HepG2 (cell line): ENCODE data around the gene EEF1AKMT1. TPM values are rescaled to one million over a fixed set of nuclear protein-coding genes. Genes with fewer than 3 reads are reported as not detected.
A peak's percentile ranks its signal among the peaks of the same experiment; 100 is the strongest.

Source experiments
- ATAC-seq: fragments of 200-7000 bp; cut with Tn5 transposase; 3 replicates; pipeline ENCODE4 v1.9.1; 2020; ENCODE audit warnings: mild to moderate bottlenecking, moderate library complexity
- BruUV-seq: library from RNA; stranded (reverse); fragments of 400-500 nt; replicated peaks from 2 replicates; lab custom pipeline; 2021; lab: Mats Ljungman, UMichigan
- CTCF ChIA-PET: fragments of 300-600 bp; formaldehyde crosslinking; extraction: SDS; loops from one replicate; lab custom pipeline; 2021; ENCODE audit warnings: low total read pairs, inconsistent platforms, low intra/inter-chr PET ratio; lab: Yijun Ruan, JAX
- POLR2A ChIA-PET: fragments of 350-600 bp; sonication (Branson Sonifier 250); formaldehyde crosslinking; loops from one replicate; lab custom pipeline; 2020; ENCODE audit warnings: antibody characterized with exemption, inconsistent platforms; lab: Yijun Ruan, JAX
- DNase-seq: peaks from one replicate; pipeline ENCODE4 v3.0.0-alpha.2; 2015; ENCODE audit warnings: low spot score
- FAIRE-seq: peaks from 3 replicates; lab custom pipeline; 2011; peaks lifted over from hg19 to GRCh38; lab: Jason Lieb, UNC
- H2AFZ ChIP-seq: one replicate; pipeline ENCODE4 v1.6.1; 2011; ENCODE audit warnings: low read length, inconsistent platforms
- H3K27ac ChIP-seq: fragments of 300-600 bp; 3 replicates; pipeline ENCODE4 v1.8.0; 2011; ENCODE audit warnings: mixed run types, mild to moderate bottlenecking, mixed read lengths, low read length, inconsistent platforms; ENCODE audit not compliant: insufficient read depth; ENCODE audit errors: extremely low read length
- H3K27me3 ChIP-seq, 2 experiments: fragments of 200-600 bp in 1 of 2; 2 replicates in 1 of 2; 3 replicates in 1 of 2; pipeline versions ENCODE4 v1.6.0 to v1.8.0; 2011; ENCODE audit warnings: low read length in 2 of 2, mild to moderate bottlenecking in 2 of 2, moderate library complexity in 2 of 2, inconsistent platforms in 1 of 2; ENCODE audit not compliant: insufficient read depth in 2 of 2, control insufficient read depth in 1 of 2
- H3K36me3 ChIP-seq, 2 experiments: fragments of 200-600 bp in 1 of 2; replicated peaks in 1 of 2; 2 replicates in 1 of 2; 3 replicates in 1 of 2; pipeline versions ENCODE4 v1.5.1 to v1.8.0; 2011; ENCODE audit warnings: low read length in 2 of 2, inconsistent platforms in 1 of 2; ENCODE audit not compliant: insufficient read depth in 2 of 2, control insufficient read depth in 1 of 2
- H3K4me1 ChIP-seq: 2 replicates; pipeline ENCODE4 v1.5.1; 2012; ENCODE audit warnings: low read length, inconsistent platforms; ENCODE audit not compliant: insufficient read depth
- H3K4me2 ChIP-seq: 2 replicates; pipeline ENCODE4 v1.6.0; 2011; ENCODE audit warnings: low read depth, low read length, inconsistent platforms
- H3K4me3 ChIP-seq, 3 experiments: fragments of 200-600 bp in 1 of 3; sonication (generic), shearing (Covaris generic) in 1 of 3; replicated peaks in 1 of 3; 2 replicates each; pipeline ENCODE4 v1.5.1; 2011 to 2016; ENCODE audit warnings: low read length in 3 of 3, inconsistent platforms in 2 of 3, low read depth in 2 of 3, mild to moderate bottlenecking in 2 of 3, control low read depth in 1 of 3, mixed read lengths in 1 of 3; ENCODE audit not compliant: insufficient read depth in 1 of 3
- H3K79me2 ChIP-seq: one replicate; pipeline ENCODE4 v1.6.1; 2011; ENCODE audit warnings: low read length, inconsistent platforms; ENCODE audit not compliant: insufficient read depth
- H3K9ac ChIP-seq: 2 replicates; pipeline ENCODE4 v1.6.0; 2011; ENCODE audit warnings: mild to moderate bottlenecking, low read depth, low read length, inconsistent platforms; ENCODE audit not compliant: insufficient read depth
- H3K9me3 ChIP-seq: 2 replicates; pipeline ENCODE4 v1.5.1; 2012; ENCODE audit warnings: mild to moderate bottlenecking, low read length
- H4K20me1 ChIP-seq: 2 replicates; pipeline ENCODE4 v1.6.0; 2011; ENCODE audit warnings: inconsistent platforms, mild to moderate bottlenecking, low read length, moderate library complexity; ENCODE audit not compliant: insufficient read depth
- E2F2 ChIP-seq: sonication (generic); formaldehyde crosslinking; IDR thresholded peaks from 2 replicates; pipeline ENCODE4 v1.4.0; 2020; ENCODE audit warnings: missing genetic modification reagents, borderline replicate concordance
- EED ChIP-seq: sonication (generic); formaldehyde crosslinking; IDR thresholded peaks from 2 replicates; pipeline ENCODE4 v1.5.0; 2020; ENCODE audit warnings: mild to moderate bottlenecking, missing genetic modification reagents
- EZH2 ChIP-seq: conservative IDR thresholded peaks from 2 replicates; pipeline ENCODE4 v1.6.1; 2012; ENCODE audit warnings: mild to moderate bottlenecking, low read depth, low read length, moderate library complexity
- HOXD1 ChIP-seq: sonication (generic); formaldehyde crosslinking; IDR thresholded peaks from 2 replicates; pipeline ENCODE4 v1.5.0; 2020; ENCODE audit warnings: missing genetic modification reagents
- IKZF4 ChIP-seq: sonication (generic); formaldehyde crosslinking; IDR thresholded peaks from 2 replicates; pipeline ENCODE4 v1.5.1; 2020; ENCODE audit warnings: borderline replicate concordance, mild to moderate bottlenecking, low read depth, missing genetic modification reagents; ENCODE audit errors: not compliant biosample characterization
- NRL ChIP-seq: sonication (generic); formaldehyde crosslinking; IDR thresholded peaks from 2 replicates; pipeline ENCODE4 v1.5.0; 2020; ENCODE audit warnings: missing genetic modification reagents, mild to moderate bottlenecking, moderate library complexity, borderline replicate concordance
- SAP130 ChIP-seq: IDR thresholded peaks from 2 replicates; pipeline ENCODE4 v1.6.1; 2016; ENCODE audit warnings: low read depth
- SRSF1 ChIP-seq: fragments of 200-400 bp; formaldehyde crosslinking; optimal IDR thresholded peaks from 2 replicates; pipeline ENCODE3; 2017; ENCODE audit warnings: mild to moderate bottlenecking, low read depth, low read length, moderate library complexity
- THRA ChIP-seq: sonication (generic); formaldehyde crosslinking; IDR thresholded peaks from 2 replicates; pipeline ENCODE4 v1.4.0; 2020; ENCODE audit warnings: missing genetic modification reagents, borderline replicate concordance
- ZNF230 ChIP-seq: sonication (generic); formaldehyde crosslinking; IDR thresholded peaks from 2 replicates; pipeline ENCODE4 v1.4.0; 2020; ENCODE audit warnings: mild to moderate bottlenecking, missing genetic modification reagents
- ZNF496 ChIP-seq: sonication (generic); formaldehyde crosslinking; IDR thresholded peaks from 2 replicates; pipeline ENCODE4 v1.8.1; 2023; ENCODE audit warnings: mild to moderate bottlenecking, moderate library complexity, missing genetic modification reagents; ENCODE audit not compliant: insufficient replicate concordance
- ZNF512 ChIP-seq: sonication (generic); formaldehyde crosslinking; IDR thresholded peaks from 2 replicates; pipeline ENCODE4 v1.4.0; 2020; ENCODE audit warnings: mild to moderate bottlenecking, missing genetic modification reagents
- ZNF678 ChIP-seq: sonication (generic); formaldehyde crosslinking; IDR thresholded peaks from 2 replicates; pipeline ENCODE4 v1.4.0; 2020; ENCODE audit warnings: mild to moderate bottlenecking, missing genetic modification reagents
- WGBS: methylation state at CpG from one replicate; pipeline ENCODE4 v1.1.6; 2017; ENCODE audit warnings: low lambda C conversion rate; 5-methylcytosine and 5-hydroxymethylcytosine counted together
- in situ Hi-C: cut with HindIII; loops from 2 replicates; pipeline ENCODE4 v1.10.0; 2017; ENCODE audit warnings: low pct_unique_long_range_greater_than_20kb; ENCODE audit not compliant: extremely low pct_ligation_motif_present
- intact Hi-C: fragments of 100-400 bp; cut with micrococcal nuclease; formaldehyde crosslinking; loops from one replicate; pipeline ENCODE4 v1.10.0; 2022; ENCODE audit not compliant: unreplicated experiment
- polyA plus RNA-seq, 8 experiments: library from polyadenylated mRNA; depleted of rRNA in 3 of 8; stranded (reverse) in 7 of 8; unstranded in 1 of 8; fragments of >200 nt; fragmentation: Illumina TruSeq in 4 of 8; extraction: Trizol in 4 of 8; gene quantifications; 2 replicates each; pipeline versions ENCODE4 v1.2.1 to v1.2.3, GENCODE V29; 2011 to 2016; ENCODE audit warnings: low read depth in 4 of 8, missing spikeins in 1 of 8, mixed read lengths in 1 of 8; ENCODE audit not compliant: insufficient read depth in 1 of 8
- total RNA-seq, 5 experiments: library from RNA; depleted of rRNA; stranded (reverse); fragments of >200 nt; fragmentation: Illumina TruSeq; extraction: Trizol; gene quantifications; 2 replicates each; pipeline ENCODE4 v1.2.3, GENCODE V29; 2016; ENCODE audit warnings: low read depth in 1 of 5

Gene EEF1AKMT1
- total and polyA plus RNA-seq, 2 of the 13 experiments (the other 11 are each of a cell fraction or from before 2014, with no cell fraction given), result 6.0 to 16.1 TPM

- Histone ChIP-seq H3K27ac (no peak overlapping the region), H3K36me3 (no peaks in the 10 kb centered on the region), H3K4me3 (peak overlapping the region; percentile 7 to 61 (median 49)), H4K20me1 (no peaks in the 10 kb centered on the region), H3K4me2 (peak overlapping the region; percentile 91), H3K4me1 (peaks cover 57% of the 10 kb centered on the region), H3K9me3 (no peaks in the 10 kb centered on the region), H2AFZ (no peak overlapping the region), H3K9ac (no peak overlapping the region), H3K27me3 (no peaks in the 10 kb centered on the region; a peak in 1 of 5 replicates), H3K79me2 (no peaks in the 10 kb centered on the region)
- CTCF ChIA-PET, result interaction anchor here (1.6 to 2.7 kb wide), 3 partner anchors 116 to 217 kb away, joined by 7 to 21 read pairs (median 8); no protein-coding TSS in a partner anchor
- POLR2A ChIA-PET, result no interaction called here
- ATAC-seq, result no peak
- intact Hi-C loops, result loop anchor here (2.0 kb wide), 2 partner anchors 116 to 212 kb away; no protein-coding TSS in a partner anchor
- in situ Hi-C loops, result no loop called here
- no TSS peak for BruUV-seq
- DNase-seq, result no peak
- TF ChIP-seq E2F2 (CRISPR knock-in tag) (no peak), ZNF678 (CRISPR knock-in tag) (0 out of 2 replicates have a peak, but pooled peaks have one; percentile 25), HOXD1 (CRISPR knock-in tag) (no peak), NRL (CRISPR knock-in tag) (no peak), EZH2 (no peak), EED (CRISPR knock-in tag) (no peak), ZNF496 (CRISPR knock-in tag) (no peak), SRSF1 (peak; percentile 8), IKZF4 (CRISPR knock-in tag) (peak; percentile 6), ZNF230 (CRISPR knock-in tag) (no peak), SAP130 (0 out of 2 replicates have a peak, but pooled peaks have one; percentile 4), ZNF512 (CRISPR knock-in tag) (peak; percentile 97), THRA (no peak)
- FAIRE-seq, result no peak
- 17% methylated on average over 11 of the region's 11 CpGs for WGBS
Measured at GRCh38 chr13:20713014-20713376, 60.8 kb downstream of the EEF1AKMT1 start.
